ENCODE data around the gene FRMD4B.

The FRMD4B gene

GRCh38 chr3:69178838-69179739 lies 206.8 kb downstream of the FRMD4B start:
- Histone ChIP-seq H3F3A (ENCODE audit: low read depth) (no peaks in the 10 kb centered on the region), H3K36me3 (ENCODE audit: insufficient read depth, low read length) (no peaks in the 10 kb centered on the region), H3K79me2 (ENCODE audit: insufficient read depth, low read length) (no peaks in the 10 kb centered on the region), H3K4me2 (ENCODE audit: low read depth, low read length, poor library complexity, severe bottlenecking) (no peak overlapping the region), H4K20me1 (ENCODE audit: insufficient read depth, low read length, poor library complexity, severe bottlenecking) (no peaks in the 10 kb centered on the region), H3K9me3 (ENCODE audit: insufficient read depth, low read depth, low read length) (no peaks in the 10 kb centered on the region), H3K9ac (ENCODE audit: low read depth, low read length, poor library complexity, severe bottlenecking) (no peak overlapping the region), H3K4me1 (ENCODE audit: insufficient read depth, low read length, poor library complexity, severe bottlenecking) (no peaks in the 10 kb centered on the region), H2AFZ (ENCODE audit: low read length) (no peak overlapping the region), H3K4me3 (ENCODE audit: low read length, poor library complexity, severe bottlenecking) (no peak overlapping the region), H3K9me2 (replicated peaks; ENCODE audit: low read depth, low read length) (no peaks in the 10 kb centered on the region), H3K27me3 (ENCODE audit: insufficient read depth, low read length, poor library complexity, severe bottlenecking) (no peaks in the 10 kb centered on the region)
- no peak for TF ChIP-seq EZH2phosphoT487 (IDR thresholded peaks at IDR 0.05; ENCODE audit: borderline replicate concordance)
- TF ChIP-seq CTCF (conservative IDR thresholded peaks at IDR 0.05; ENCODE audit: low read length): no peak

DNA sequence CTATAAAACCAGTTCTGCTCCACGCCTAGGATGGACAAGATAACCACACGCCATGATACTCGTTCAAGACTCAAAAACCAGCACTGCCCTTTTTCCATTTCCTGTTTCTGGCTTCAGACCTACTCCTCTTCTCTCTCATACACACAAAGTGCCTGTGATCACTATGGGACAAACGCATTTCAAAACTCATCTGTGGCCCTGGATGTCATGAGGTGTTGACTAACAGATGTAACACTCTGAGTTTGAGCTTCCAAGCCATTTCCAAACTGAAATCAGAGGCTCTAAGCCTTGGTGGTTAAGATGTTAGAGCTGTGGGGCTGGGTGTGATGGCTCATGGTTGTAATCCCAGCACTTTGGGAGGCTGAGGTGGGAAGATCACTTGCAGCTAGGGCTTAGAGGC lies 207.8 kb downstream of the FRMD4B start:
- Histone ChIP-seq H3F3A (ENCODE audit: low read depth) (no peaks in the 10 kb centered on the region), H3K9ac (ENCODE audit: low read depth, low read length, poor library complexity, severe bottlenecking) (no peak overlapping the region), H3K27me3 (ENCODE audit: insufficient read depth, low read length, poor library complexity, severe bottlenecking) (no peaks in the 10 kb centered on the region), H3K79me2 (ENCODE audit: insufficient read depth, low read length) (no peaks in the 10 kb centered on the region), H3K9me2 (replicated peaks; ENCODE audit: low read depth, low read length) (no peaks in the 10 kb centered on the region), H3K4me1 (ENCODE audit: insufficient read depth, low read length, poor library complexity, severe bottlenecking) (no peaks in the 10 kb centered on the region), H3K36me3 (ENCODE audit: insufficient read depth, low read length) (no peaks in the 10 kb centered on the region), H4K20me1 (ENCODE audit: insufficient read depth, low read length, poor library complexity, severe bottlenecking) (no peaks in the 10 kb centered on the region), H3K9me3 (ENCODE audit: insufficient read depth, low read depth, low read length) (no peaks in the 10 kb centered on the region), H2AFZ (ENCODE audit: low read length) (no peak overlapping the region), H3K4me2 (ENCODE audit: low read depth, low read length, poor library complexity, severe bottlenecking) (no peak overlapping the region), H3K4me3 (ENCODE audit: low read length, poor library complexity, severe bottlenecking) (no peak overlapping the region)
- TF ChIP-seq EZH2phosphoT487 (IDR thresholded peaks at IDR 0.05; ENCODE audit: borderline replicate concordance): no peak
- no peak for TF ChIP-seq CTCF (conservative IDR thresholded peaks at IDR 0.05; ENCODE audit: low read length)

- Histone ChIP-seq H3K36me3 (ENCODE audit: insufficient read depth, low read length) (no peaks in the 10 kb centered on the region), H3K9me2 (replicated peaks; ENCODE audit: low read depth, low read length) (no peaks in the 10 kb centered on the region), H3K9ac (ENCODE audit: low read depth, low read length, poor library complexity, severe bottlenecking) (no peak overlapping the region), H4K20me1 (ENCODE audit: insufficient read depth, low read length, poor library complexity, severe bottlenecking) (no peaks in the 10 kb centered on the region), H3K27me3 (ENCODE audit: insufficient read depth, low read length, poor library complexity, severe bottlenecking) (no peaks in the 10 kb centered on the region), H3K79me2 (ENCODE audit: insufficient read depth, low read length) (no peaks in the 10 kb centered on the region), H3K9me3 (ENCODE audit: insufficient read depth, low read depth, low read length) (no peaks in the 10 kb centered on the region), H3K4me2 (ENCODE audit: low read depth, low read length, poor library complexity, severe bottlenecking) (no peak overlapping the region), H3K4me1 (ENCODE audit: insufficient read depth, low read length, poor library complexity, severe bottlenecking) (no peaks in the 10 kb centered on the region), H3K4me3 (ENCODE audit: low read length, poor library complexity, severe bottlenecking) (no peak overlapping the region), H3F3A (ENCODE audit: low read depth) (no peaks in the 10 kb centered on the region), H2AFZ (ENCODE audit: low read length) (no peak overlapping the region)
- TF ChIP-seq CTCF (conservative IDR thresholded peaks at IDR 0.05; ENCODE audit: low read length) (no peak), EZH2phosphoT487 (IDR thresholded peaks at IDR 0.05; ENCODE audit: borderline replicate concordance) (no peak)
Measured at GRCh38 chr3:69174871-69175737, 210.8 kb downstream of the FRMD4B start.

Data from Loucy (cell line).